ENCODE data around the gene EPN1.

EPN1 gene

DNA sequence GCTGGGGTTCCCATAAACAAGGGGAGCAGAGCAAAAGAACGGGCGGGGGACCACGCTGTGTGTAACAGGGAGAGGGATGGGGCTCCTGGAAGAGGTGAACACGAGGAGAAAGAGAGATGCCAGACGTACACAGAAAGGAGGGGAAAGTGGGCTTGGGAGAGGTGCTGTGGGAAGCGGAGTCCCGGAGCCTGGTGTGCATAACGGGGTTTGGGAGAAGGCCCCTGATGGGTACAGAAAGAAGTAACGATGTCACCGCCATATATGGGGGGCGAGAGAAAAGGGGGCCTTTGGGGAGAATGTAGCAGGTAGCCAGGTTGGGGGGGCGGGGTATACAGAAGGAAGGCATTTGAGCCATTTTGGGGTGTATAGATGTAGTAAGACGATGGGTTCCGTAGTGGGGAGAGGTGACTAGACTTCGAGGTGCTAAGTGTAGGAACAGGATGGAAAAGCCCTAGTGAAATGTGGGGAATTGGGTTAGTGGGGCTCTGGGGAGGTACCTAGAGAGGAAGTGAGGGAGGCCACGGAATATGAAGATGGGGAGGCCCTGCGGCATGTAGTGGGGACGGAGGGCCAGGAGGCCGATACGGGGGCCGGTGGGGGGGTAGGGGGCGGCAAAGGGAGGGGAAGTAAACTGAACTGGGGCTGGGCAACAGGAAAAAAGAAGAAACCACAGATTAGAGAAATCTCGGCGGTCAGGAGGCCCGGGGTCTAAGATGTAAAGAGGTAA, 33.4 kb upstream of the EPN1 start:
- DNase-seq (ENCODE audit: extremely low spot score): peak; percentile 42
- CTCF ChIA-PET: interaction anchor here (1.9 to 5.0 kb wide), 3 partner anchors 8 to 13 kb away, joined by 9 to 31 read pairs (median 10); partner anchors contain the start of gene U2AF2
- POLR2A ChIA-PET: interaction anchor here (0.7 kb wide), 1 partner anchor 672 kb away, joined by 4 read pairs; no protein-coding TSS in a partner anchor
- TF ChIP-seq, protein P1, sequence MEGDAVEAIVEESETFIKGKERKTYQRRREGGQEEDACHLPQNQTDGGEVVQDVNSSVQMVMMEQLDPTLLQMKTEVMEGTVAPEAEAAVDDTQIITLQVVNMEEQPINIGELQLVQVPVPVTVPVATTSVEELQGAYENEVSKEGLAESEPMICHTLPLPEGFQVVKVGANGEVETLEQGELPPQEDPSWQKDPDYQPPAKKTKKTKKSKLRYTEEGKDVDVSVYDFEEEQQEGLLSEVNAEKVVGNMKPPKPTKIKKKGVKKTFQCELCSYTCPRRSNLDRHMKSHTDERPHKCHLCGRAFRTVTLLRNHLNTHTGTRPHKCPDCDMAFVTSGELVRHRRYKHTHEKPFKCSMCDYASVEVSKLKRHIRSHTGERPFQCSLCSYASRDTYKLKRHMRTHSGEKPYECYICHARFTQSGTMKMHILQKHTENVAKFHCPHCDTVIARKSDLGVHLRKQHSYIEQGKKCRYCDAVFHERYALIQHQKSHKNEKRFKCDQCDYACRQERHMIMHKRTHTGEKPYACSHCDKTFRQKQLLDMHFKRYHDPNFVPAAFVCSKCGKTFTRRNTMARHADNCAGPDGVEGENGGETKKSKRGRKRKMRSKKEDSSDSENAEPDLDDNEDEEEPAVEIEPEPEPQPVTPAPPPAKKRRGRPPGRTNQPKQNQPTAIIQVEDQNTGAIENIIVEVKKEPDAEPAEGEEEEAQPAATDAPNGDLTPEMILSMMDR (IDR thresholded peaks at IDR 0.05; ENCODE audit: control extremely low read depth, extremely low read depth, low read depth, missing control alignments): no peak

DNA sequence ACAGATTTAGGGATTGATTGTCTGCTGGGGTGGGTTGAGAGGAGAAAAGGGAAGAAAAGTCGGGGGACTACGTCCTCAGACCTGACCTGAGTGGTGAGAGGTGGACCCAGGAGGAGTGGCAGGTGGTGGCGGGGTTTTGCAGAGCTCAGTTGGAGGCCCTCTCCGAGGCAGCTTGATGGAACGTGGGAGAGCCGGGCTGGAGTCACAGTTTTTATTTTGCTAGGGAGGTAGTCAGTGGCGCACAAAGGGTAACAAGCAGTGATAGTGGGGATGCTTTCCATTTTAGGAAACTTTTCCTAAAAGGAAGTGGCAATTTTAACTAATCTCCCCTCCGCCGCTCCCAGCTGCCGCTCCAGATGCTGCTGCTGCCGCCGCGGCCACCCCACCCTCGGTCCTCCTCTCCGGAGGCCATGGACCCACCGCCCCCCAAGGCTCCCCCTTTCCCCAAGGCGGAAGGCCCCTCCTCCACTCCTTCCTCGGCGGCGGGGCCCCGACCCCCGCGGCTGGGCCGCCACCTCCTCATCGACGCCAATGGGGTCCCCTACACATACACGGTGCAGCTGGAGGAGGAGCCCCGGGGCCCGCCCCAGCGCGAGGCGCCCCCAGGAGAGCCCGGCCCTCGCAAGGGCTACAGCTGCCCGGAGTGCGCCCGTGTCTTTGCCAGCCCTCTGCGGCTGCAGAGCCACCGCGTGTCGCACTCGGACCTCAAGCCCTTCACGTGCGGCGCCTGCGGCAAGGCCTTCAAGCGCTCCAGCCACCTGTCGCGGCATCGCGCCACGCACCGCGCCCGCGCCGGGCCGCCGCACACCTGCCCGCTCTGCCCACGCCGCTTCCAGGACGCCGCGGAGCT, 32.6 kb upstream of the EPN1 start:
- POLR2A ChIA-PET: interaction anchor here (0.8 kb wide), 1 partner anchor 13 kb away, joined by 4 read pairs; the partner anchor contains the start of gene U2AF2
- CTCF ChIA-PET: interaction anchor here (1.0 to 5.0 kb wide), 5 partner anchors 9 to 14 kb away, joined by 3 to 31 read pairs (median 9); partner anchors contain the start of gene U2AF2
- no peak for DNase-seq (ENCODE audit: extremely low spot score)
- TF ChIP-seq, protein P1 (IDR thresholded peaks at IDR 0.05; ENCODE audit: control extremely low read depth, extremely low read depth, low read depth, missing control alignments): no peak

DNA sequence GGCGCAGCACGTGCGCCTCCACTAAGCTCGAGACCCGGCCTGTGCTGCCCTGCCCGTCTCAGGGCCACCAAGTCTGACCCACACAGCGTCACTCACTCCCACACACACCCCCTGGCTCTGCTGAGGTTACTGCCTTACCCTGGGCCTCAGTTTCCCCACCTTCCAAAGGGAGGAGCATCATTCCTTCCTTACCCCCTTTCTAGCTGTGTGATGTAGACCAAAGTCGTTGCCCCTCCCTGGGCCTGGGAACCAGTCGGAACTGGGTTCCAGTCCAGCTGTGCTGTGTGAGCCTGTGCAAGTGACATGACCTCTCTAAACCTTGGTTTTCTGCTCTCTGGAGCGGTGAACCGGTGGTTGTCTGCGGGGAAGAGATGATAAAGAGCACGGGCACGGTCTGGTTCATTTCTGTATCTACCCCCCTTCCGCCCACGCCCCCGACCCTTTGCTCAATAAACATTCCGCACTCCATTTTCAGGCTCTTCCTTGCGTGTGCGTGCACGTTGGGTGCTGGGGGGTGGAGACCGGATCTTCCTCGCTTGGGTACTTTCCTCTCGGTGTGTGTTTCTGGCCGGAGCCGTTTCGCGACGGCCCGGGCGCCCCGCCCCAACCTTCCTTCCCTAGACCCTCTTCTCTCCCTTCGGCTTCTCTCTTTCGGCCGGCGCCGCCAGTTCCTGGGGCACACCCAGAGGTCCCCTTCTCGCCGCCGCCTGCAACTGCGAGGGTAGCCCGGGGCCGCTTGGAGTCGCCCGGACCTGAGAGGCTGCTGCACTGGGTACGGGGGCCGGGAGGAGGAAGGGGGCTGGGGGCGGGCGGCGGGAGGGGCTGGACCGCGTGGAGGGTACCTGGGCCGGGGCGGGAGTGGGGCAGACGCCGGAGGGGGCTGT, 31.8 kb upstream of the EPN1 start, which contains the start of gene ZNF581:
Gene ZNF581, plus strand, starts transcription at position 647 of the 884 bp plus-strand sequence. CDS start 923 bp downstream, outside the sequence.
- peak; percentile 80 for DNase-seq (ENCODE audit: extremely low spot score)
- ChIA-PET POLR2A (interaction anchor here (0.6 to 0.8 kb wide), 2 partner anchors 12 to 36 kb away, joined by 3 to 4 read pairs; partner anchors contain the start of gene U2AF2), CTCF (interaction anchor here (1.0 to 7.2 kb wide), 6 partner anchors 8 to 13 kb away, joined by 3 to 84 read pairs (median 10); partner anchors contain the start of gene U2AF2)
- TF ChIP-seq, protein P1 (IDR thresholded peaks at IDR 0.05; ENCODE audit: control extremely low read depth, extremely low read depth, low read depth, missing control alignments): no peak

DNA sequence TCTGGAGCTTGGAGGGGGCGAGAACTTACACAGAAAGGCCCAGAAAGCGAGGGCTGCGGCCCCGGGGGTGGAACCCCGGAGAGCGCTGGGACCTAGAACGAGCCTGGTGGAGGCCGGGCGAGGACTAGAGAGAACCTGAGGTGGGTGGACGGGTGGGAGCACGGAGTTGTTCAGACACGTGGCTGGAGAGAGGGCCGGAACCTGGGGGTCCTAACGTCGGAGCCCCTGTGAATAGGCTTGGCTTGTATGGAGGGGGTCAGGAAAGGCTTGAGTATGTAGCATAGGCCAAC, 31.2 kb upstream of the EPN1 start:
- TF ChIP-seq, protein P1 (IDR thresholded peaks at IDR 0.05; ENCODE audit: control extremely low read depth, extremely low read depth, low read depth, missing control alignments): no peak
- POLR2A ChIA-PET: interaction anchor here (0.6 kb wide), 1 partner anchor 36 kb away, joined by 3 read pairs; no protein-coding TSS in a partner anchor
- CTCF ChIA-PET: interaction anchor here (2.6 to 7.2 kb wide), 3 partner anchors 9 to 11 kb away, joined by 9 to 84 read pairs (median 31); partner anchors contain the start of gene U2AF2
- DNase-seq (ENCODE audit: extremely low spot score): no peak

DNA sequence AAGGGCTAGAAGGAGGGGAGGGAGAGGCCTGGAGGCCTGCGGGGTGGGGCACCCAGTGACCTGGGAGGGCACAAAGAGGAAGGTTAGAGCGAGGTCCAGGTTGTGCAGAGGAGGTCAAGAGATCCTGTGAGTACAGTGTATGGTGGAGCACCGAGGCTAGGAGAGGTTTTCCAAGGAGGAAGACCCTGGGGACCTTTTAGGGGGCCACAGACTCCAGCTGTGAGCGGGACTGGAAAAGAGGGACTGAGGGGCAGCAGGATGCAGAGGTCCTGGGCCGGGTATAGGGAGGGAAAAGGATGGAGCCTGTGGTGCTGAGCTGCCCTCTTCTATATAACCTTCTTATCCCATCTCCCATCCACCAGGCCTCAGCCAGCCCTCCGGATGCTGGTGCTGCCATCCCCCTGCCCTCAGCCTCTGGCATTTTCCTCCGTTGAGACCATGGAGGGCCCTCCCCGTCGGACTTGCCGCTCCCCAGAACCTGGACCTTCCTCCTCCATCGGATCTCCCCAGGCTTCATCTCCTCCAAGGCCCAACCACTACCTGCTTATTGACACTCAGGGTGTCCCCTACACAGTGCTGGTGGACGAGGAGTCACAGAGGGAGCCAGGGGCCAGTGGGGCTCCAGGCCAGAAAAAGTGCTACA, 30.7 kb upstream of the EPN1 start:
- ChIA-PET POLR2A (no interaction called here), CTCF (interaction anchor here (1.2 to 7.2 kb wide), 4 partner anchors 9 to 141 kb away, joined by 3 to 84 read pairs (median 20); partner anchors contain the start of gene U2AF2)
- TF ChIP-seq, protein P1 (IDR thresholded peaks at IDR 0.05; ENCODE audit: control extremely low read depth, extremely low read depth, low read depth, missing control alignments): no peak
- DNase-seq (ENCODE audit: extremely low spot score): no peak
